ENCODE results near the gene LMAN2L.
A peak's percentile ranks its signal among the peaks of the same experiment; 100 is the strongest.

LMAN2L gene

GRCh38 chr2:96760036-96760985 is 20.4 kb upstream of the LMAN2L start, which contains the start of gene CNNM4:
CNNM4 (plus strand) TSS chr2:96760902; CDS start chr2:96761000, 98 bp downstream.
- Histone ChIP-seq H3K9me3 (ENCODE audit: control insufficient read depth, low read length) (no peaks in the 10 kb centered on the region), H3K27ac (ENCODE audit: insufficient read depth, low read depth, low read length, poor library complexity, severe bottlenecking) (peak within 1 kb of the TSS; percentile 58), H3K36me3 (ENCODE audit: control insufficient read depth, insufficient read depth, low read length) (no peaks in the 10 kb centered on the region), H3K4me1 (ENCODE audit: control insufficient read depth, insufficient read depth, low read length) (peaks cover 27% of the 10 kb centered on the region), H3K4me3 (ENCODE audit: insufficient read depth, low read depth, low read length) (peak within 1 kb of the TSS; percentile 60), H3K27me3 (ENCODE audit: control insufficient read depth, insufficient read depth, low read length, poor library complexity, severe bottlenecking) (no peaks in the 10 kb centered on the region)
- WGBS, 2 experiments: 6% methylated on average over 62 of the region's 62 CpGs

DNA sequence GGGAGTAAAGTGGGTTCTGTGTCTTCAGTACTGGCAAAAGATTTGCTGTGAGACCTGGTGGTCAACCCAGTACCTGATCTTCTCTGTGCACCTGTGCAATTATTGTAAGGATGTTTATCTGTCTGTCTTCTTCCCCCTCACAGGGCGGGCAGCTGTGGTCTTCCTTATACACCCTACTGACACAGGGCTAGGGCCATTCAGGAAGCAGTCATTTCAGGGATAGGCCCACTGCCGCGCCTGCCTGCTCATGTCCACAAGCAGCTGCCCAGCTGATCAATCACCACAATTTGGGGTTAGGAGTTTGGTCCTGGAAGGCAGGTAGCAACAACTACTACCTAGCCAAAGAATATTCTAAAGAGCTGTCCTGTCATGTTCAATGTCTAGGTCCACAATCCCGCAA is 19.7 kb upstream of the LMAN2L start:
- WGBS, 2 experiments: 94 to 96% methylated on average over 4 of the region's 4 CpGs
- no peaks in the 10 kb centered on the region for H3K36me3 ChIP-seq (ENCODE audit: control insufficient read depth, insufficient read depth, low read length)
- no peaks in the 10 kb centered on the region for H3K9me3 ChIP-seq (ENCODE audit: control insufficient read depth, low read length)
- H3K27me3 ChIP-seq (ENCODE audit: control insufficient read depth, insufficient read depth, low read length, poor library complexity, severe bottlenecking): no peaks in the 10 kb centered on the region
- no peak overlapping the region for H3K4me3 ChIP-seq (ENCODE audit: insufficient read depth, low read depth, low read length)
- H3K27ac ChIP-seq (ENCODE audit: insufficient read depth, low read depth, low read length, poor library complexity, severe bottlenecking): no peak overlapping the region
- peaks cover 27% of the 10 kb centered on the region for H3K4me1 ChIP-seq (ENCODE audit: control insufficient read depth, insufficient read depth, low read length)

DNA sequence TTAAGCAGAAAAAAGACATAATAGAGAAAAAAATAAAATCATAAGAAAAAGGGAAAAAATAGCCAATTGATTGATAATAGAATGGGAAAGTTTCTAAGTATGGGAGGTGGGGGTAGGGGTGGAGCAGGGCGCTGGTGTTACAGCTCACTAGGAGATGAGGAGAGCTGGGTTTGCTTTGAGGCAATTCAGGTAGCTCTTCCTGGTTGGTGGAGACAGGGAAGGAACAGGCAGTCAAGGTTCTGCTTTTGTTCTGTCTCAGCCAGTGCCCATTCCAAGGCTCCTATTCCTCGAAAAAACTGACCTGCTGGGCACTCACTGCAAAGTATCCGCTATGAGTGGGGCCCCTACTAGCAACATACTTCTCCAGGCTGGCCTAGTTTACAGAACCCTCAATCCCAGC is 19.1 kb upstream of the LMAN2L start:
- H3K4me1 ChIP-seq (ENCODE audit: control insufficient read depth, insufficient read depth, low read length): peaks cover 22% of the 10 kb centered on the region
- H3K27me3 ChIP-seq (ENCODE audit: control insufficient read depth, insufficient read depth, low read length, poor library complexity, severe bottlenecking): no peaks in the 10 kb centered on the region
- H3K9me3 ChIP-seq (ENCODE audit: control insufficient read depth, low read length): no peaks in the 10 kb centered on the region
- H3K27ac ChIP-seq (ENCODE audit: insufficient read depth, low read depth, low read length, poor library complexity, severe bottlenecking): no peak overlapping the region
- H3K36me3 ChIP-seq (ENCODE audit: control insufficient read depth, insufficient read depth, low read length): no peaks in the 10 kb centered on the region
- no peak overlapping the region for H3K4me3 ChIP-seq (ENCODE audit: insufficient read depth, low read depth, low read length)
- 64 to 70% methylated on average over 3 of the region's 3 CpGs for WGBS, 2 experiments

- H3K36me3 ChIP-seq (ENCODE audit: control insufficient read depth, insufficient read depth, low read length): no peaks in the 10 kb centered on the region
- WGBS, 2 experiments: 94% methylated on average over 6 of the region's 6 CpGs
- no peak overlapping the region for H3K4me3 ChIP-seq (ENCODE audit: insufficient read depth, low read depth, low read length)
- peaks cover 12% of the 10 kb centered on the region for H3K4me1 ChIP-seq (ENCODE audit: control insufficient read depth, insufficient read depth, low read length)
- no peaks in the 10 kb centered on the region for H3K27me3 ChIP-seq (ENCODE audit: control insufficient read depth, insufficient read depth, low read length, poor library complexity, severe bottlenecking)
- H3K9me3 ChIP-seq (ENCODE audit: control insufficient read depth, low read length): no peaks in the 10 kb centered on the region
- no peak overlapping the region for H3K27ac ChIP-seq (ENCODE audit: insufficient read depth, low read depth, low read length, poor library complexity, severe bottlenecking)
Observed at GRCh38 chr2:96757477-96757860, 17.6 kb upstream of the LMAN2L start.

DNA sequence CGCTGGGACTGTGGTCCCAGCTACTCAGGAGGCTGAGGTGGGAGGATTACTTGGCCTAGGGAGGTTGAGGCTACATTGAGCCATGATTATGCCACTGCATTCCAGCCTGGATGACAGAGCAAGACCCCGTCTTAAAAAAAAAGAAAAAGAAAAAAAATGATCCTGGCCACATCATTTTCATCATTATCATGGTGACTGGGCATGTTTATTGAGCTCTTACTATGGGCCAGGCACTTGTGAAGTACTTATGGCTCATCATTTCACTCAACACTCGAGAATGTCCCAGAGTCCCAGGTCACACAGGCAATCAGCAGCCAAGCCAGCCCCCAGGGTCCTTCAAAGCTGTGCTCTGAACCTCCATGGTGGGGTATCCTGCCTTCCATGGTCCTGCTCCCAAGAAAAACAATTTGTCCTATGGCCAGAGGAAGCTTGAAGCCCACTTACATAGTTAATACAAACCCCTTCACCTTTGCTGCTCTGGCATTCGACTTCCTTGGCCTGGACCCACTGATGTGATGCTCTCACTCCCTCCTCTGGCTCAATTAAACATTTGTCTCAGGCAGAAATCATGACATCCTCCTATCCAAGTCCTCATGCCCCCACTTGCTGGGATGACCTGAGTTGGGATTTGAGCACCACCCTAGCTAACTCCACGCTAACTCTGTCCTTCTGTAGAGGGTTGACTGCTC is 17.1 kb upstream of the LMAN2L start:
- Histone ChIP-seq H3K27me3 (ENCODE audit: control insufficient read depth, insufficient read depth, low read length, poor library complexity, severe bottlenecking) (no peaks in the 10 kb centered on the region), H3K9me3 (ENCODE audit: control insufficient read depth, low read length) (no peaks in the 10 kb centered on the region), H3K27ac (ENCODE audit: insufficient read depth, low read depth, low read length, poor library complexity, severe bottlenecking) (no peak overlapping the region), H3K4me3 (ENCODE audit: insufficient read depth, low read depth, low read length) (no peak overlapping the region), H3K4me1 (ENCODE audit: control insufficient read depth, insufficient read depth, low read length) (peaks cover 9% of the 10 kb centered on the region), H3K36me3 (ENCODE audit: control insufficient read depth, insufficient read depth, low read length) (no peaks in the 10 kb centered on the region)
- 92 to 95% methylated on average over 5 of the region's 5 CpGs for WGBS, 2 experiments

DNA sequence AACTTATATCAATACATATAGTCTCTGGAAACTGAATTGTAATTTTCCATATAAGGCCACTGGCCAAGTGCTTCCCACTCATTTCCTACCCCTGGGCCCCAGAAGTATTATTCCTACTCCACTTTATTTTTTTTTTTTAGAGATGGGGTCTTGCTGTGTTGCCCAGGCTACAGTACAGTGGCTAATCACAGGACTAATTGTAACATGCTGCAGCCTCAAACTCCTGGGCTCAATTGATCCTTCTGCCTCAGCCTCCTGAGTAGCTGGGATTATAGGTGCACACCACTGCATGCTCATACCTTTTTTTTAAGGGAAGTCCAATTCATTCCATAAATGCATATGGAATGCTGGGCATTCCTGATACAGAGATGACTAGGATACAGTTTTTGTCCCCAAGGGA is 14.5 kb upstream of the LMAN2L start:
- Histone ChIP-seq H3K4me1 (ENCODE audit: control insufficient read depth, insufficient read depth, low read length) (no peaks in the 10 kb centered on the region), H3K4me3 (ENCODE audit: insufficient read depth, low read depth, low read length) (no peak overlapping the region), H3K27ac (ENCODE audit: insufficient read depth, low read depth, low read length, poor library complexity, severe bottlenecking) (no peak overlapping the region), H3K9me3 (ENCODE audit: control insufficient read depth, low read length) (no peaks in the 10 kb centered on the region), H3K36me3 (ENCODE audit: control insufficient read depth, insufficient read depth, low read length) (no peaks in the 10 kb centered on the region), H3K27me3 (ENCODE audit: control insufficient read depth, insufficient read depth, low read length, poor library complexity, severe bottlenecking) (no peaks in the 10 kb centered on the region)

- no peak overlapping the region for H3K27ac ChIP-seq (ENCODE audit: insufficient read depth, low read depth, low read length, poor library complexity, severe bottlenecking)
- no peaks in the 10 kb centered on the region for H3K36me3 ChIP-seq (ENCODE audit: control insufficient read depth, insufficient read depth, low read length)
- H3K4me1 ChIP-seq (ENCODE audit: control insufficient read depth, insufficient read depth, low read length): no peaks in the 10 kb centered on the region
- H3K27me3 ChIP-seq (ENCODE audit: control insufficient read depth, insufficient read depth, low read length, poor library complexity, severe bottlenecking): no peaks in the 10 kb centered on the region
- 86 to 89% methylated on average over 7 of the region's 7 CpGs for WGBS, 2 experiments
- no peaks in the 10 kb centered on the region for H3K9me3 ChIP-seq (ENCODE audit: control insufficient read depth, low read length)
- no peak overlapping the region for H3K4me3 ChIP-seq (ENCODE audit: insufficient read depth, low read depth, low read length)
Observed at GRCh38 chr2:96753661-96754282, 13.9 kb upstream of the LMAN2L start.

GRCh38 chr2:96751800-96752199 is 11.9 kb upstream of the LMAN2L start:
- Histone ChIP-seq H3K27ac (ENCODE audit: insufficient read depth, low read depth, low read length, poor library complexity, severe bottlenecking) (no peak overlapping the region), H3K27me3 (ENCODE audit: control insufficient read depth, insufficient read depth, low read length, poor library complexity, severe bottlenecking) (no peaks in the 10 kb centered on the region), H3K36me3 (ENCODE audit: control insufficient read depth, insufficient read depth, low read length) (no peaks in the 10 kb centered on the region), H3K4me3 (ENCODE audit: insufficient read depth, low read depth, low read length) (no peak overlapping the region), H3K4me1 (ENCODE audit: control insufficient read depth, insufficient read depth, low read length) (no peaks in the 10 kb centered on the region), H3K9me3 (ENCODE audit: control insufficient read depth, low read length) (no peaks in the 10 kb centered on the region)
- 89 to 92% methylated on average over 9 of the region's 9 CpGs for WGBS, 2 experiments

DNA sequence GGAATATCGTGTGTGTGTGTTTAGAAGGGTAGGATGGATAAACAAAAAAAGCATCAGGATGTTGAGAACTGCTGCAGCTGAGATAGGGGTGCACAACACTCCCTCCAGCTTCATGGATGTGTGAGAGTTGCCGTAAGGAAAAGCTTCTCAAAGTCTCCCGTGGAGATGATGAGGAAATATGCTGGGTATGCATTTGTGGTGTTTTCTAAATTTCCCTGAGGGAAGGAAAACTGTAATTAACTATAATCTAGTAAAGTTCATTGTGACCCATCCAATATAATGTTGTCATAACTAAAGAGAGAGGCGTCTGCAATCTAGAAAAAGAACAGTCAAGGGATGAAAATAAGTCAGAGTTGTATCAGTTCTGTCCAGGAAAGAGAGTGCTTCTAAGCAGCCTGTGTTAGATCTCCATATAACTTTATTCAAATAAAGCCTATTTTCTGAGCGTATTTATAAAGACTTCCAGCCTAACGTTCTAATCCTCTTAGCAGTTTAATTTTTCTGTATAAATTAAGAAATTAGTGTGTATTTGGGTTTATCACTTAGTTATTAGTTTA is 7.3 kb upstream of the LMAN2L start:
- Histone ChIP-seq H3K36me3 (ENCODE audit: control insufficient read depth, insufficient read depth, low read length) (no peaks in the 10 kb centered on the region), H3K27ac (ENCODE audit: insufficient read depth, low read depth, low read length, poor library complexity, severe bottlenecking) (no peak overlapping the region), H3K4me1 (ENCODE audit: control insufficient read depth, insufficient read depth, low read length) (no peaks in the 10 kb centered on the region), H3K27me3 (ENCODE audit: control insufficient read depth, insufficient read depth, low read length, poor library complexity, severe bottlenecking) (no peaks in the 10 kb centered on the region), H3K4me3 (ENCODE audit: insufficient read depth, low read depth, low read length) (no peak overlapping the region), H3K9me3 (ENCODE audit: control insufficient read depth, low read length) (no peaks in the 10 kb centered on the region)
- WGBS, 2 experiments: 90 to 91% methylated on average over 4 to 6 of the region's 6 CpGs

All from ectodermal cell (in vitro differentiated cells).